ENCODE measurements around the gene TRMT2A.

The TRMT2A gene

GRCh38 chr22:20095521-20095920 is 21.5 kb downstream of the TRMT2A start:
- CTCF ChIA-PET, result interaction anchor here (1.5 to 2.0 kb wide), 2 partner anchors 15 to 16 kb away, joined by 3 to 5 read pairs; no protein-coding TSS in a partner anchor
- TF ChIP-seq CTCF (IDR thresholded peaks at IDR 0.05; ENCODE audit: insufficient read depth, low read length, missing control alignments), result no peak
- POLR2A ChIA-PET, result no interaction called here
- DNase-seq (ENCODE audit: low read depth, low spot score), result no peak
- H3K4me3 ChIP-seq (ENCODE audit: low read depth, low read length), result no peak overlapping the region

DNA sequence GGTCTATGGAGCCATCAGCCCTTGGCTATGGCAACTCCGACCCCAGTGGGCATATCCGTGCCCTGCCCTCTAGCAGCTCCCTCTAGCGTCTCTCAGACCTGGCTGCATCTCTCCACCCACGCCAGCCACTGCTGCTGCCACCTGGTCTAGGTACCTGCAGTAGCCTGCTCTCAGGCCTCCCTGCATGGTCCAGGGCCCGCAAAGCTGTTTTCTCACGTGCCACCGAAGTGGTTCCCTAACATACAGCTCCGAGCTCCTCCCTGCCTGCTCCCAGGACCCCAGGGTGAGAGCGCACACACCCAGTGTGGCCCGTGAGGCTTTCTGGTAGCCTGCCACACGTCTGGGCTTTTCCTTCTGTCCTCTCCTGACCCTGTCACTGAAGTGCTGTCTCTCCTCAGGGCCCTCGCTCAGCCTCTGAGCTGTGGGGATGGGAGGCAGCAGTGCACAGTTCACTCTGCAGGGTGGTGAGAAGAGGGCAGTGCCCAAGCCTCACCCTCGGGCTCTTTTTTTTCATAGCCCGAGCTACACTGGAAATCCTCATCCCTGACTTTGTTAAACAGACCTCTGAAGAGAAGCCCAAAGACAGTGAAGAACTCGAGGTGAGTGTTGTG is 22.7 kb downstream of the TRMT2A start:
- CTCF ChIA-PET, result interaction anchor here (1.2 to 1.7 kb wide), 3 partner anchors 9 to 17 kb away, joined by 3 to 4 read pairs (median 3); no protein-coding TSS in a partner anchor
- POLR2A ChIA-PET, result no interaction called here
- no peak overlapping the region for H3K4me3 ChIP-seq (ENCODE audit: low read depth, low read length)
- no peak for DNase-seq (ENCODE audit: low read depth, low spot score)
- TF ChIP-seq CTCF (IDR thresholded peaks at IDR 0.05; ENCODE audit: insufficient read depth, low read length, missing control alignments), result no peak

DNA sequence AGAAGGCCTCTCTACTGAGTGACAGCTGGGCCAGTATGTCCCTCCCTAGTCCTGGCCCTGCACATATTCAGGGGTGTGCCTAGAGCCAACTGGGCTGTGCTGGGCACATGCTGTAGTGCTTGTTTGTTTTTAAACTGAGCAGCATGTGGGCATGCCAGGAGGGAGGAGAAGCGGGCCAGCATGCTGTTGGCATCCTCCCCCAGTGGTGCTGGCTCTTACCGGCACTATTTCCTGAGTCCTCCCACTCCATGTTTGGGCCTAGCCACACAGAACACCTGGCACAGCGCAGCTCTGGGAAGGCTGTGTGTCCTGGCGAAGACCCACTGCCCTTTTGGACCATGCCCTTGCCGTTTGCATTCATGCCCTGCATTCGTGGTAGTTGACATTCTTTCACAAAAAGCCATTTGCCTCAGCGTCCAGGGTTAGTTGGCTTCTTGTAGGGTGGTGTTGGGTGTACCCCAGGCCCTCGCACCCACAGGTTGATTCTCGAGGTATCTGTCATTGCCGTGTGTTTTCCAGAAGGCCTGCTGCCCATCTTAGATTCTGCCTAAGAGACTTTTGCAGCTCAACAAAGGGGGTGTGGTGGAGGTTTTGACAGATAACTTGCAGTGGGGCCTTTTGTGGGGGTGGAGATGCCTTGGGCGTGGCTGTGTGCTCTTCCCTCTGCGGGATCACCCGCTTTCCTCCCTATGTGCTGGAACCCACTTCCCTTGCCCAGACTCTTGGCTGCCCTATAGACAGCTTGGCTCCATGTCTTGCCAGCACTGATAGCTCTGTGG is 23.4 kb downstream of the TRMT2A start:
- H3K4me3 ChIP-seq (ENCODE audit: low read depth, low read length), result no peak overlapping the region
- ChIA-PET CTCF (interaction anchor here (1.2 to 1.7 kb wide), 2 partner anchors 9 to 18 kb away, joined by 3 to 4 read pairs; no protein-coding TSS in a partner anchor), POLR2A (no interaction called here)
- DNase-seq (ENCODE audit: low read depth, low spot score), result no peak
- TF ChIP-seq CTCF (IDR thresholded peaks at IDR 0.05; ENCODE audit: insufficient read depth, low read length, missing control alignments), result no peak

- CTCF ChIA-PET, result interaction anchor here (1.0 to 1.2 kb wide), 2 partner anchors 9 to 91 kb away, joined by 3 read pairs; no protein-coding TSS in a partner anchor
- POLR2A ChIA-PET, result no interaction called here
- H3K4me3 ChIP-seq (ENCODE audit: low read depth, low read length), result no peak overlapping the region
- no peak for TF ChIP-seq CTCF (IDR thresholded peaks at IDR 0.05; ENCODE audit: insufficient read depth, low read length, missing control alignments)
- DNase-seq (ENCODE audit: low read depth, low spot score), result no peak
These were observed 24.6 kb downstream of the TRMT2A start for GRCh38 chr22:20092477-20092854.

DNA sequence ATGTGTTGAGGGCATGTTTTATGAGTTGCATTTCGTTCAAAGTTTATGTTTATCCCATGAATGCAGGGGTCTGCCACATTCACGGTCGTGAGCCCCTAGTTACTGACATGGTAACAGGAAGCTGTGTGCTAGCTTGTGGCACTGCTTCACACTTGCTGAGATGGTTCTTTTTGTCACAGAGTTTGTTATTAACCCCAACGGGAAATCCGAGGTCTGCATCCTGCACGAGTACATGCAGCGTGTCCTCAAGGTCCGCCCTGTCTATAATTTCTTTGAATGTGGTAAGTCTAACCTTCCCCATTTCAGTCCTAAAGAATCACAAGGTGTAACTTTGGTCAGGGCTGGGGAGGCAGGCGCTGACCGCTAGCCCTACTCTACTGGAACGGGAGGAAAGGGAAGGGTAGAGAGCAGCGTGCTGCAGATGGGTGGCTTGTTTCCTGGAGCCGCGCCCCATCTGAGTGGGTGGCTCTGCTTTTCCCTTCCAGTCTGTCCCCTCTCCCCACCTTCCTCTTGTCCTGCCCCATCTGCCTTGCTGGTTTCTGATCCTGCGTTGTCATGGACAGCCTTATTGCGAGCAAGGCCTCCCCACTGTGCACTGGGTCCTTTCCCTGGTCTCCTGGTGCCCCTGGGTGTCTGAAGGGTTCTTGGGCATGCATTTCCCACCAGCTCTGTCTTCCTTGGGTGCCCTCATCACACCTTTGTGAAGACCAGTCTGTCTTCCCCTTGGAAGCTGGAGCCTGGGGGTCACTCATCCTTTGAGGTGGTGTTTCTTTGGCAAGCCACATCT is 25.1 kb downstream of the TRMT2A start:
- no peak for TF ChIP-seq CTCF (IDR thresholded peaks at IDR 0.05; ENCODE audit: insufficient read depth, low read length, missing control alignments)
- no peak overlapping the region for H3K4me3 ChIP-seq (ENCODE audit: low read depth, low read length)
- ChIA-PET POLR2A (no interaction called here), CTCF (interaction anchor here (1.0 to 1.4 kb wide), 4 partner anchors 9 to 91 kb away, joined by 3 to 4 read pairs (median 3); partner anchors contain the start of gene RANBP1)
- no peak for DNase-seq (ENCODE audit: low read depth, low spot score)

Data from AG04449 (cell line).